ENCODE data around the gene UBE2I. TPM values are rescaled to one million over a fixed set of nuclear protein-coding genes. Genes with fewer than 3 reads are reported as not detected.

UBE2I gene
- total RNA-seq, 2 donors from 2014 or later = 58.8 to 59.5 TPM

- Histone ChIP-seq H3K9me3 (no peaks in the 10 kb centered on the region), H3K27me3 (no peaks in the 10 kb centered on the region), H3K4me3 (no peak overlapping the region), H3K4me1 (peaks cover 0 to 4% of the 10 kb centered on the region in 2 donors), H3K36me3 (no peaks in the 10 kb centered on the region), H3K27ac (no peak overlapping the region)
- TF ChIP-seq CTCF (IDR thresholded peaks at IDR 0.05) = no peak
- DNase-seq (ENCODE audit: low spot score) = no peak
Measured at GRCh38 chr16:1276580-1276878, 32.9 kb upstream of the UBE2I start.

GRCh38 chr16:1277151-1277598 lies 32.3 kb upstream of the UBE2I start:
- H3K4me3 ChIP-seq = no peak overlapping the region
- H3K36me3 ChIP-seq = no peaks in the 10 kb centered on the region
- TF ChIP-seq CTCF (IDR thresholded peaks at IDR 0.05) = no peak
- H3K9me3 ChIP-seq = no peaks in the 10 kb centered on the region
- no peaks in the 10 kb centered on the region for H3K27me3 ChIP-seq
- no peak for DNase-seq (ENCODE audit: low spot score)
- no peaks in the 10 kb centered on the region for H3K4me1 ChIP-seq
- no peak overlapping the region for H3K27ac ChIP-seq

GRCh38 chr16:1277617-1278282 lies 31.7 kb upstream of the UBE2I start:
- Histone ChIP-seq H3K9me3 (no peaks in the 10 kb centered on the region), H3K4me3 (no peak overlapping the region), H3K4me1 (no peaks in the 10 kb centered on the region), H3K27me3 (no peaks in the 10 kb centered on the region), H3K27ac (no peak overlapping the region), H3K36me3 (no peaks in the 10 kb centered on the region)
- TF ChIP-seq CTCF (IDR thresholded peaks at IDR 0.05) = no peak
- no peak for DNase-seq (ENCODE audit: low spot score)

GRCh38 chr16:1278477-1278876 lies 31.0 kb upstream of the UBE2I start:
- no peaks in the 10 kb centered on the region for H3K4me1 ChIP-seq
- H3K27ac ChIP-seq = no peak overlapping the region
- no peaks in the 10 kb centered on the region for H3K27me3 ChIP-seq
- no peaks in the 10 kb centered on the region for H3K9me3 ChIP-seq
- H3K4me3 ChIP-seq = no peak overlapping the region
- DNase-seq (ENCODE audit: low spot score) = no peak
- no peak for TF ChIP-seq CTCF (IDR thresholded peaks at IDR 0.05)
- H3K36me3 ChIP-seq = no peaks in the 10 kb centered on the region

GRCh38 chr16:1279081-1279944 lies 30.1 kb upstream of the UBE2I start:
- no peaks in the 10 kb centered on the region for H3K36me3 ChIP-seq
- H3K9me3 ChIP-seq = no peaks in the 10 kb centered on the region
- DNase-seq (ENCODE audit: low spot score) = no peak
- H3K27me3 ChIP-seq = no peaks in the 10 kb centered on the region
- H3K27ac ChIP-seq = no peak overlapping the region
- no peak overlapping the region for H3K4me3 ChIP-seq
- H3K4me1 ChIP-seq = no peaks in the 10 kb centered on the region
- no peak for TF ChIP-seq CTCF (IDR thresholded peaks at IDR 0.05)
